GM23248 (cell line): ENCODE results near the gene AMN1. TPM values are rescaled to one million over a fixed set of nuclear protein-coding genes. Genes with fewer than 3 reads are reported as not detected.

Experiments used
- DNase-seq: peaks from one replicate; pipeline ENCODE4 v3.0.0-alpha.2; 2015
- H2AFZ ChIP-seq: fragments of 200-600 bp; sonication (generic); 2 replicates; pipeline ENCODE4 v1.6.1; 2016; ENCODE audit warnings: antibody characterized with exemption
- H3F3A ChIP-seq: fragments of 200-600 bp; sonication (generic); 2 replicates; pipeline ENCODE4 v1.6.1; 2016; ENCODE audit warnings: mild to moderate bottlenecking, antibody characterized with exemption, mixed run types; ENCODE audit not compliant: insufficient read depth
- H3K27ac ChIP-seq: fragments of 200-600 bp; sonication (generic); 2 replicates; pipeline ENCODE4 v1.5.1; 2016; ENCODE audit warnings: mild to moderate bottlenecking
- H3K27me3 ChIP-seq: fragments of 200-600 bp; sonication (generic); replicated peaks from 2 replicates; pipeline ENCODE4 v1.6.1; 2016; ENCODE audit warnings: mild to moderate bottlenecking; ENCODE audit not compliant: insufficient read depth
- H3K36me3 ChIP-seq: fragments of 200-600 bp; sonication (generic); 2 replicates; pipeline ENCODE4 v1.6.1; 2016; ENCODE audit warnings: low read depth, mild to moderate bottlenecking
- H3K4me1 ChIP-seq: fragments of 200-600 bp; sonication (generic); 2 replicates; pipeline ENCODE4 v1.6.1; 2016; ENCODE audit warnings: mild to moderate bottlenecking; ENCODE audit not compliant: insufficient read depth
- H3K4me2 ChIP-seq: fragments of 200-600 bp; sonication (generic); one replicate; pipeline ENCODE4 v1.6.1; 2016; ENCODE audit warnings: mild to moderate bottlenecking; ENCODE audit not compliant: unreplicated experiment
- H3K4me3 ChIP-seq: fragments of 200-600 bp; sonication (generic); 2 replicates; pipeline ENCODE4 v1.5.1; 2016; ENCODE audit warnings: mild to moderate bottlenecking
- H3K79me2 ChIP-seq: fragments of 200-600 bp; sonication (generic); 2 replicates; pipeline ENCODE4 v1.6.1; 2016; ENCODE audit warnings: mild to moderate bottlenecking; ENCODE audit not compliant: insufficient read depth
- H3K9ac ChIP-seq: fragments of 200-600 bp; sonication (generic); 2 replicates; pipeline ENCODE4 v1.6.1; 2016; ENCODE audit warnings: mild to moderate bottlenecking
- H3K9me2 ChIP-seq: fragments of 200-600 bp; sonication (generic); 2 replicates; pipeline ENCODE4 v1.6.1; 2016; ENCODE audit warnings: mixed run types, mild to moderate bottlenecking, moderate library complexity; ENCODE audit not compliant: insufficient read depth
- H3K9me3 ChIP-seq: fragments of 200-600 bp; sonication (generic); one replicate; pipeline ENCODE4 v1.6.1; 2017; ENCODE audit warnings: low read depth
- H4K20me1 ChIP-seq: fragments of 200-600 bp; sonication (generic); 2 replicates; pipeline ENCODE4 v1.6.0; 2016; ENCODE audit not compliant: insufficient read depth
- EZH2 ChIP-seq: fragments of 200-600 bp; sonication (generic); IDR thresholded peaks from 2 replicates; pipeline ENCODE4 v1.6.1; 2018; ENCODE audit warnings: antibody characterized with exemption, mild to moderate bottlenecking; ENCODE audit not compliant: insufficient read depth, poor library complexity, severe bottlenecking
- EZH2phosphoT487 ChIP-seq: fragments of 200-600 bp; sonication (generic); IDR thresholded peaks from 2 replicates; pipeline ENCODE4 v1.6.1; 2018; ENCODE audit warnings: antibody characterized with exemption, moderate library complexity, mild to moderate bottlenecking, low read depth; ENCODE audit not compliant: insufficient read depth
- WGBS, 2 experiments: methylation state at CpG; one replicate each; pipeline ENCODE4 v1.1.6; 2015 to 2017; ENCODE audit warnings: low lambda C conversion rate in 2 of 2, low coverage in 1 of 2; ENCODE audit errors: missing lambda C conversion rate in 2 of 2; 5-methylcytosine and 5-hydroxymethylcytosine counted together
- in situ Hi-C: fragments of 300-500 bp; cut with MboI; formaldehyde crosslinking; loops from 2 replicates; pipeline ENCODE4 v1.15.0; 2020
- polyA plus RNA-seq: library from polyadenylated mRNA; unstranded; fragments of >200 nt; fragmentation: Nextera tagmentation; extraction: Ambion mirVana; gene quantifications from 2 replicates; pipeline ENCODE4 v1.2.1, GENCODE V29; 2016
- total RNA-seq: library from RNA; depleted of rRNA; stranded (reverse); fragments of >200 nt; shearing (Covaris generic); gene quantifications from 2 replicates; pipeline ENCODE4 v1.2.3, GENCODE V29; 2014

AMN1 gene
- total and polyA plus RNA-seq, 2 experiments from 2014 or later: 5.0 to 5.7 TPM

DNA sequence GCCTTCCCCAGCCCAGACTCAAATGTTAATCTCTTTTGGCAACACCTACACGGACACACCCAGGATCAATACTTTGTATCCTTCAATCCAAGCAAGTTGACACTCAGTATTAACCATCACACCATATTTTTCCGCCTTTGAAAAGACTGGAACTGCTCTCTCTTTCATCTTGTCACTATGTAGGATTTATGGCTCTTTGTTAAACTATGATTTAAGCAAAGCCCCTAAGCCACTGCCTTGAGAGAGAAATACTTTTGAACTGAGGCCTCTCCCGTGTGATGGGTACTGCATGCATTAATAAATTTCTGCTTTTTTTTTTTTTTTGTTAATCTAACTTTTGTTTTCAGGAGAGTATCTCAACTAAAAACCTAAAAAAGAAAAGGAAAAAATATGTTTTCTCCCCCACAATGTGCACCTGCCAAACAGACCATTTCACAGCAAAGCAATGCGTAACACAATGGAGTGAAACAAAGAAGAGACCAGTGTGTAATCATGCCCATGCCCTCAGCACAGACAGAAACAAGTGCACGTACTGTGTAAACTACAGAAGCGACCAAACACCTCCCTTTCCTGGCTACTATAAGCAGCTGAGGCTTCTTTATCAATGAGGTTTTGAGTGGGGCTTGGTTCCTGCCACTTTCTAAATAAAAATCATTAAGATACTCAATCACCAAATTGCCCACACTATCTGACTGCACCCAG lies 97.6 kb downstream of the AMN1 start:
- no peak overlapping the region for H3K27ac ChIP-seq
- H3K9me2 ChIP-seq: no peaks in the 10 kb centered on the region
- no peaks in the 10 kb centered on the region for H3K9me3 ChIP-seq
- no peaks in the 10 kb centered on the region for H4K20me1 ChIP-seq
- 88 to 89% methylated on average over 6 of the region's 6 CpGs for WGBS, 2 experiments
- H3K4me1 ChIP-seq: peaks cover 11% of the 10 kb centered on the region
- H3K9ac ChIP-seq: no peak overlapping the region
- in situ Hi-C loops: no loop called here
- H3K27me3 ChIP-seq: no peaks in the 10 kb centered on the region
- no peak overlapping the region for H3K4me2 ChIP-seq
- TF ChIP-seq EZH2phosphoT487 (no peak), EZH2 (no peak)
- no peaks in the 10 kb centered on the region for H3K79me2 ChIP-seq
- H2AFZ ChIP-seq: no peak overlapping the region
- no peaks in the 10 kb centered on the region for H3F3A ChIP-seq
- H3K4me3 ChIP-seq: no peak overlapping the region
- DNase-seq: no peak
- no peaks in the 10 kb centered on the region for H3K36me3 ChIP-seq

- no peaks in the 10 kb centered on the region for H3K9me3 ChIP-seq
- in situ Hi-C loops: no loop called here
- H3K9ac ChIP-seq: no peak overlapping the region
- no peak overlapping the region for H3K27ac ChIP-seq
- H3K79me2 ChIP-seq: no peaks in the 10 kb centered on the region
- H3K4me3 ChIP-seq: peak overlapping the region; percentile 45; the same call in 1 of the 2 replicates
- H4K20me1 ChIP-seq: no peaks in the 10 kb centered on the region
- WGBS, 2 experiments: 33 to 36% methylated on average over 16 of the region's 16 CpGs
- H2AFZ ChIP-seq: peak overlapping the region; percentile 59
- H3K4me2 ChIP-seq: peak overlapping the region; percentile 34
- peak; percentile 56 for DNase-seq
- H3K36me3 ChIP-seq: no peaks in the 10 kb centered on the region
- TF ChIP-seq EZH2 (no peak), EZH2phosphoT487 (no peak)
- no peaks in the 10 kb centered on the region for H3K9me2 ChIP-seq
- H3F3A ChIP-seq: no peaks in the 10 kb centered on the region
- H3K4me1 ChIP-seq: peaks cover 11% of the 10 kb centered on the region
- H3K27me3 ChIP-seq: no peaks in the 10 kb centered on the region
Measured at GRCh38 chr12:31629756-31630732, 98.8 kb downstream of the AMN1 start.

DNA sequence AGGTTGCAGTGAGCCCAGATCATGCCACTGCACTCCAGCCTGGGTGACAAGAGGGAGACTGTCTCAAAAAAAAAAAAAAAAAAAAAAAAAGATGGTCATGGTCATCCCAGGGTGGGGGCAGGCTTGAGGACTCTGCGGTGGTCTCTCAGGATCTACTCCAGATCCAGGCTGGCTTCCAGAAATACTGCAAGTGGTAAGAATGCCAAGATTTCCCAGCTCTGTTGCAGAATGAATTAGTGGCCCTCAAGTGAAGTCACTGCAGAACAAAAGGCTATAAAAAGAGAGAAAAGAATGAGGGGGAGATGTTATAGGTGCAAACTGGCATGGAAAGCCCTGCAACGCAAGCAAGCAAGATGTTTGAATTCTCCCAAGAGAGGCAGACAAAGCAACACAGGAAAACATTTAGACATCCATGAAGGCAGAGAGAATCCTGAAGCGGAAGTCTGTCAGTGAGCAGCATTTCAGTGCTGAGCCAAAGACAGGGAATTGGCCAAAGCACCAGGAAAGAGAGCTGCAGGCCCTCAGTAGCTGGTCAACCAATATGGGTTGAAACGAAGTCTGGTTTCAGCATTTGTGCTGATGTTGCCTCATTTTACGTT lies 101.3 kb downstream of the AMN1 start:
- H3K9me2 ChIP-seq: no peaks in the 10 kb centered on the region
- TF ChIP-seq EZH2phosphoT487: no peak
- no peak for TF ChIP-seq EZH2
- no peak overlapping the region for H3K4me2 ChIP-seq
- H3K36me3 ChIP-seq: no peaks in the 10 kb centered on the region
- no peaks in the 10 kb centered on the region for H3K79me2 ChIP-seq
- H3K27ac ChIP-seq: no peak overlapping the region
- no peaks in the 10 kb centered on the region for H3F3A ChIP-seq
- H4K20me1 ChIP-seq: no peaks in the 10 kb centered on the region
- peaks cover 11% of the 10 kb centered on the region for H3K4me1 ChIP-seq
- no peak overlapping the region for H3K4me3 ChIP-seq
- in situ Hi-C loops: no loop called here
- WGBS, 2 experiments: 87 to 90% methylated on average over 5 of the region's 5 CpGs
- H3K9ac ChIP-seq: no peak overlapping the region
- no peak overlapping the region for H2AFZ ChIP-seq
- no peaks in the 10 kb centered on the region for H3K27me3 ChIP-seq
- H3K9me3 ChIP-seq: no peaks in the 10 kb centered on the region
- DNase-seq: no peak

GRCh38 chr12:31626270-31626995 lies 102.4 kb downstream of the AMN1 start:
- H3K9me2 ChIP-seq: no peaks in the 10 kb centered on the region
- 67 to 68% methylated on average over 7 of the region's 7 CpGs for WGBS, 2 experiments
- no peak overlapping the region for H2AFZ ChIP-seq

More at GRCh38 chr12:31626270-31626995, 102.4 kb downstream of the AMN1 start:
- no peak overlapping the region for H3K9ac ChIP-seq
- no peak overlapping the region for H3K4me3 ChIP-seq
- no peak overlapping the region for H3K27ac ChIP-seq
- H3K79me2 ChIP-seq: no peaks in the 10 kb centered on the region
- no peak for DNase-seq
- H3K9me3 ChIP-seq: no peaks in the 10 kb centered on the region
- peaks cover 11% of the 10 kb centered on the region for H3K4me1 ChIP-seq
- H3K27me3 ChIP-seq: no peaks in the 10 kb centered on the region
- no peak overlapping the region for H3K4me2 ChIP-seq
- H4K20me1 ChIP-seq: no peaks in the 10 kb centered on the region
- TF ChIP-seq EZH2phosphoT487 (no peak), EZH2 (no peak)
- no peaks in the 10 kb centered on the region for H3K36me3 ChIP-seq
- H3F3A ChIP-seq: no peaks in the 10 kb centered on the region
- in situ Hi-C loops: no loop called here
